ENCODE measurements around the gene TTLL11. TPM values are rescaled to one million over a fixed set of nuclear protein-coding genes. Genes with fewer than 3 reads are reported as not detected.

TTLL11 gene
- total RNA-seq, 4 donors from 2014 or later: 12.3 to 20.5 (median 15.3) TPM

- Histone ChIP-seq H3K4me1 (peaks cover under 1 to 7% of the 10 kb centered on the region in 2 donors), H3K4me3 (no peak overlapping the region), H3K36me3 (no peaks in the 10 kb centered on the region), H3K9me3 (no peaks in the 10 kb centered on the region), H3K27ac (no peak overlapping the region), H3K27me3 (no peaks in the 10 kb centered on the region)
- DNase-seq (no peak), ATAC-seq (no peak)
- intact Hi-C loops (cut with DNase I; ENCODE audit: low total_unique reads) (no loop called here), in situ Hi-C loops (cut with MboI; ENCODE audit: low sequenced_read_pairs in 4 of 4) (no loop called here)
- TF ChIP-seq, protein P1, sequence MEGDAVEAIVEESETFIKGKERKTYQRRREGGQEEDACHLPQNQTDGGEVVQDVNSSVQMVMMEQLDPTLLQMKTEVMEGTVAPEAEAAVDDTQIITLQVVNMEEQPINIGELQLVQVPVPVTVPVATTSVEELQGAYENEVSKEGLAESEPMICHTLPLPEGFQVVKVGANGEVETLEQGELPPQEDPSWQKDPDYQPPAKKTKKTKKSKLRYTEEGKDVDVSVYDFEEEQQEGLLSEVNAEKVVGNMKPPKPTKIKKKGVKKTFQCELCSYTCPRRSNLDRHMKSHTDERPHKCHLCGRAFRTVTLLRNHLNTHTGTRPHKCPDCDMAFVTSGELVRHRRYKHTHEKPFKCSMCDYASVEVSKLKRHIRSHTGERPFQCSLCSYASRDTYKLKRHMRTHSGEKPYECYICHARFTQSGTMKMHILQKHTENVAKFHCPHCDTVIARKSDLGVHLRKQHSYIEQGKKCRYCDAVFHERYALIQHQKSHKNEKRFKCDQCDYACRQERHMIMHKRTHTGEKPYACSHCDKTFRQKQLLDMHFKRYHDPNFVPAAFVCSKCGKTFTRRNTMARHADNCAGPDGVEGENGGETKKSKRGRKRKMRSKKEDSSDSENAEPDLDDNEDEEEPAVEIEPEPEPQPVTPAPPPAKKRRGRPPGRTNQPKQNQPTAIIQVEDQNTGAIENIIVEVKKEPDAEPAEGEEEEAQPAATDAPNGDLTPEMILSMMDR (IDR thresholded peaks at IDR 0.05 in 4 of 5, conservative IDR thresholded peaks at IDR 0.05 in 1 of 5): no peak
- TF ChIP-seq POLR2A (IDR thresholded peaks at IDR 0.05): no peak
Measured at GRCh38 chr9:121816449-121816817, 276.7 kb downstream of the TTLL11 start.

DNA sequence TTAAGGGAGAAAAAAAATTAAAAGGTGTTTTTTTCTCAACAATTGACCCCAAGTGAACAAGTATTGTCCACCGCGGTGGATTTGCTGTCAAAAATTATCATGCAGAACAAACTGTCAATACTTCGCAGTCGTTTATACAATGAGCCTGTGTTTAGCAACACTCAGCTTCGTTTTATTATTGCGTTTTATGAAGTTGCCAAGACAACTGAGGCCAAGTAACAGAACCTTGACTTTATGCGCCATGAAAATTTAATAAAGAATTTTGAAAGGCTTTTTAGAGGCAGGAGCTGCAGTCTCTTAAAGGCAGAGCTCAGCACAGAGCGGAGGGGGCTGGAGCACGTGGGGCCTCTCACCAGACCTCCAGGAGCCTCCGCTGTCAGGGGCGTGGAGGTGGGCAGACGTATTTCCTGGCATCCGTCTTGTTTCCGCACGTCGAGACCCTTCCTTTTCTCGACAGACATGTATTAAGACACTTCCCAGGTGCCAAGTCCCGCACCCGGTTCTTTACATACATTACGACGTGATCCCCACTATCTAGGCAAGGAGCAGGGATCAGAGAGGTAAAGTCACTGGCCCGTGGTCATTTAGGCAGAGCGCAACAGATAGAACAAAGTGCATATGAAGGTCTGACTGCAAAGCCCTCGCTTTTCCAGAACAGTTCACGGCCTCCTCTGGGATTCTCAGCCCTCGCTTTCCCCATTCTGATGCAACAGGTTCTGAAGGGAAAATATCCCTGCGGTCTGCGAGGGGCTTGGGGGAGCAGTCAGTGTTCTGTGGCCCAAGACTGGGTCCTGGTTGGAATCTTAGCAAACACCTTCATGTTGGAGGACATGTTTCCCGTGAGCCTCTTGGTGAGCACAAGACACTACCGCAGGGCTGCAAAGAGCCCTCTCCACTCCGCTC, 277.3 kb downstream of the TTLL11 start:
- intact Hi-C loops (cut with DNase I; ENCODE audit: low total_unique reads): no loop called here
- DNase-seq: no peak
- TF ChIP-seq POLR2A (IDR thresholded peaks at IDR 0.05): no peak
- TF ChIP-seq, protein P1 (IDR thresholded peaks at IDR 0.05 in 4 of 5, conservative IDR thresholded peaks at IDR 0.05 in 1 of 5): no peak

GRCh38 chr9:121815084-121815483, 278.0 kb downstream of the TTLL11 start:
- ATAC-seq (no peak), DNase-seq (no peak)
- intact Hi-C loops (cut with DNase I; ENCODE audit: low total_unique reads): no loop called here
- no peaks in the 10 kb centered on the region for H3K9me3 ChIP-seq
- peaks cover 0 to 7% of the 10 kb centered on the region in 2 donors for H3K4me1 ChIP-seq
- H3K36me3 ChIP-seq: no peaks in the 10 kb centered on the region
- TF ChIP-seq, protein P1 (IDR thresholded peaks at IDR 0.05 in 4 of 5, conservative IDR thresholded peaks at IDR 0.05 in 1 of 5): no peak
- no peak for TF ChIP-seq POLR2A (IDR thresholded peaks at IDR 0.05)
- in situ Hi-C loops (cut with MboI; ENCODE audit: low sequenced_read_pairs in 4 of 4): no loop called here
- no peaks in the 10 kb centered on the region for H3K27me3 ChIP-seq
- H3K4me3 ChIP-seq: no peak overlapping the region
- no peak overlapping the region for H3K27ac ChIP-seq

More for the DNA sequence above, 277.3 kb downstream of the TTLL11 start:
- Histone ChIP-seq H3K27me3 (no peaks in the 10 kb centered on the region), H3K4me1 (peaks cover 0 to 7% of the 10 kb centered on the region in 2 donors), H3K9me3 (no peaks in the 10 kb centered on the region), H3K36me3 (no peaks in the 10 kb centered on the region), H3K27ac (no peak overlapping the region), H3K4me3 (no peak overlapping the region)
- ATAC-seq: no peak
- in situ Hi-C loops (cut with MboI; ENCODE audit: low sequenced_read_pairs in 4 of 4): no loop called here

DNA sequence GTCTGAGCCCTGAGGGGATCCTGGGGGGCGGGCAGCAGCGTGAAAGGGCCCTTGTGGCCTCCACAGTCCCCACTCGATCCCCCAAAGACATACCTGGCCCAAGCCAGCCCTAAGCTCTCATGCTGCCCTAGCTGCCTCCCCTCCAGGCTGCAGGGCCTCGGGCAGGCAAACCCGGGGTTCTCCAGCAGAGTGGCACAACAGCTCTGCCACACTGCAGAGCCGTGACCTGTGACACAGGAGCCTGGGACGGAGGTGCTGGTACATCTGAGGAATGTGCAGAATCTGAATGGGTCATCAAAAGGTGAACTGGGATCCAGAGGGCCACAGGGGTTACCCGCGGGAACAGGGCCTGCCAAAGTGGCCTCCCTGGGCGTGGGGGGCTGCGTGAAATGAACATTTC, 278.5 kb downstream of the TTLL11 start:
- intact Hi-C loops (cut with DNase I; ENCODE audit: low total_unique reads): no loop called here
- no peaks in the 10 kb centered on the region for H3K36me3 ChIP-seq
- DNase-seq (no peak), ATAC-seq (no peak)
- peaks cover 0 to 7% of the 10 kb centered on the region in 2 donors for H3K4me1 ChIP-seq
- TF ChIP-seq, protein P1 (IDR thresholded peaks at IDR 0.05 in 4 of 5, conservative IDR thresholded peaks at IDR 0.05 in 1 of 5): no peak
- TF ChIP-seq POLR2A (IDR thresholded peaks at IDR 0.05): no peak
- in situ Hi-C loops (cut with MboI; ENCODE audit: low sequenced_read_pairs in 4 of 4): no loop called here
- H3K9me3 ChIP-seq: no peaks in the 10 kb centered on the region
- H3K27me3 ChIP-seq: no peaks in the 10 kb centered on the region
- H3K27ac ChIP-seq: no peak overlapping the region
- H3K4me3 ChIP-seq: no peak overlapping the region
